IMR-90 (cell line): Measurements from ENCODE around the gene SASH1. TPM values are rescaled to one million over a fixed set of nuclear protein-coding genes. Genes with fewer than 3 reads are reported as not detected.

Experiments used
- ATAC-seq: fragments of 200-7000 bp; cut with Tn5 transposase; 2 replicates; pipeline ENCODE4 v1.9.1; 2020; ENCODE audit warnings: low read depth, mild to moderate bottlenecking, moderate library complexity
- BruUV-seq: library from RNA; stranded (reverse); fragments of 400-500 nt; replicated peaks from 2 replicates; lab custom pipeline; 2021; lab: Mats Ljungman, UMichigan
- CTCF ChIA-PET: fragments of 300-600 bp; formaldehyde crosslinking; extraction: SDS; loops from one replicate; lab custom pipeline; 2021; ENCODE audit warnings: antibody characterized with exemption; lab: Yijun Ruan, JAX
- POLR2A ChIA-PET: fragments of 300-600 bp; sonication (Branson Sonifier 250); formaldehyde crosslinking; loops from one replicate; lab custom pipeline; 2022; ENCODE audit warnings: antibody characterized with exemption; ENCODE audit not compliant: unreplicated experiment; lab: Charles Lee
- DNase-seq: peaks from one replicate; pipeline ENCODE4 v3.0.0; 2013
- H2AFZ ChIP-seq: replicated peaks from 2 replicates; pipeline ENCODE3; 2013; ENCODE audit warnings: low read length, mild to moderate bottlenecking; ENCODE audit not compliant: poor library complexity
- H2AK5ac ChIP-seq: 2 replicates; pipeline ENCODE4 v1.6.1; 2013; ENCODE audit warnings: low read depth, low read length, inconsistent platforms
- H2AK9ac ChIP-seq: replicated peaks from 2 replicates; pipeline ENCODE3; 2013; ENCODE audit warnings: mild to moderate bottlenecking, low read depth, low read length, moderate library complexity; ENCODE audit not compliant: poor library complexity
- H2BK120ac ChIP-seq: 2 replicates; pipeline ENCODE4 v1.6.1; 2013; ENCODE audit warnings: low read depth, low read length, inconsistent platforms
- H2BK15ac ChIP-seq: 3 replicates; pipeline ENCODE4 v1.6.1; 2013; ENCODE audit warnings: low read depth, low read length, inconsistent platforms
- H2BK20ac ChIP-seq: 2 replicates; pipeline ENCODE4 v1.6.1; 2013; ENCODE audit warnings: low read depth, mild to moderate bottlenecking, inconsistent platforms, low read length, moderate library complexity
- H2BK5ac ChIP-seq: 2 replicates; pipeline ENCODE4 v1.6.1; 2013; ENCODE audit warnings: mild to moderate bottlenecking, low read depth, low read length, inconsistent platforms; ENCODE audit not compliant: poor library complexity, severe bottlenecking
- H3K14ac ChIP-seq: replicated peaks from 2 replicates; pipeline ENCODE4 v1.6.1; 2013; ENCODE audit warnings: low read depth, low read length, inconsistent platforms
- H3K18ac ChIP-seq: 2 replicates; pipeline ENCODE4 v1.6.1; 2013; ENCODE audit warnings: low read depth, low read length, control low read depth
- H3K23ac ChIP-seq: 2 replicates; pipeline ENCODE4 v1.6.1; 2013; ENCODE audit warnings: low read depth, low read length, inconsistent platforms
- H3K27ac ChIP-seq: 2 replicates; pipeline ENCODE4 v1.5.1; 2013; ENCODE audit warnings: mild to moderate bottlenecking, control low read depth, low read length; ENCODE audit not compliant: insufficient read depth
- H3K27me3 ChIP-seq: 2 replicates; pipeline ENCODE4 v1.6.1; 2013; ENCODE audit warnings: low read length; ENCODE audit not compliant: control insufficient read depth, insufficient read depth
- H3K36me3 ChIP-seq: 2 replicates; pipeline ENCODE4 v1.6.1; 2013; ENCODE audit warnings: low read length, mixed read lengths; ENCODE audit not compliant: control insufficient read depth, insufficient read depth
- H3K4ac ChIP-seq: 2 replicates; pipeline ENCODE4 v1.6.1; 2013; ENCODE audit warnings: low read depth, low read length, inconsistent platforms
- H3K4me1 ChIP-seq: 2 replicates; pipeline ENCODE4 v1.6.1; 2013; ENCODE audit warnings: low read length, mixed read lengths; ENCODE audit not compliant: control insufficient read depth, insufficient read depth
- H3K4me2 ChIP-seq: 2 replicates; pipeline ENCODE4 v1.6.1; 2013; ENCODE audit warnings: low read depth, mild to moderate bottlenecking, control low read depth, low read length, moderate library complexity
- H3K4me3 ChIP-seq: 2 replicates; pipeline ENCODE4 v1.5.1; 2013; ENCODE audit warnings: low read depth, mild to moderate bottlenecking, control low read depth, low read length, moderate library complexity; ENCODE audit not compliant: insufficient read depth
- H3K56ac ChIP-seq: 2 replicates; pipeline ENCODE4 v1.6.1; 2013; ENCODE audit warnings: low read length, inconsistent platforms; ENCODE audit not compliant: insufficient read depth; ENCODE audit errors: extremely low read depth
- H3K79me1 ChIP-seq, 2 experiments: 2 replicates each; pipeline ENCODE4 v1.6.1; 2013; ENCODE audit warnings: low read length in 2 of 2, inconsistent platforms in 1 of 2, low read depth in 1 of 2
- H3K9ac ChIP-seq: 2 replicates; pipeline ENCODE4 v1.6.1; 2013; ENCODE audit warnings: low read depth, low read length, control low read depth
- H3K9me1 ChIP-seq: 2 replicates; pipeline ENCODE4 v1.6.1; 2013; ENCODE audit warnings: low read length, inconsistent platforms; ENCODE audit not compliant: insufficient read depth
- H3K9me3 ChIP-seq: 2 replicates; pipeline ENCODE4 v1.6.1; 2013; ENCODE audit warnings: low read length; ENCODE audit not compliant: control insufficient read depth, insufficient read depth
- H4K20me1 ChIP-seq: 2 replicates; pipeline ENCODE4 v1.6.1; 2013; ENCODE audit warnings: low read length, inconsistent platforms; ENCODE audit not compliant: insufficient read depth
- H4K5ac ChIP-seq: 2 replicates; pipeline ENCODE4 v1.6.1; 2013; ENCODE audit warnings: mild to moderate bottlenecking, low read depth, low read length, control low read depth
- H4K8ac ChIP-seq, 2 experiments: 2 replicates each; pipeline ENCODE4 v1.6.1; 2013; ENCODE audit warnings: low read depth in 2 of 2, low read length in 2 of 2, control low read depth in 1 of 2, inconsistent platforms in 1 of 2
- H4K91ac ChIP-seq: 2 replicates; pipeline ENCODE4 v1.6.1; 2013; ENCODE audit warnings: low read depth, low read length, inconsistent platforms; ENCODE audit not compliant: insufficient read depth
- BHLHE40 ChIP-seq: fragments of 150-350 bp; IDR thresholded peaks from 2 replicates; pipeline ENCODE4 v1.6.1; 2016; ENCODE audit warnings: mild to moderate bottlenecking, low read depth, low read length
- CEBPB ChIP-seq: IDR thresholded peaks from 2 replicates; pipeline ENCODE4 v1.6.1; 2012; ENCODE audit warnings: low read depth, low read length, improper control_type of control experiment
- CTCF ChIP-seq: conservative IDR thresholded peaks from 2 replicates; pipeline ENCODE4 v1.5.1; 2012; ENCODE audit warnings: mild to moderate bottlenecking, low read depth, low read length, improper control_type of control experiment
- ELK1 ChIP-seq: fragments of 150-350 bp; IDR thresholded peaks from 2 replicates; pipeline ENCODE4 v1.6.1; 2016; ENCODE audit warnings: low read depth, mild to moderate bottlenecking, low read length, moderate library complexity, borderline replicate concordance
- MAFK ChIP-seq: IDR thresholded peaks from 2 replicates; pipeline ENCODE4 v1.6.1; 2012; ENCODE audit warnings: low read depth, low read length, improper control_type of control experiment
- MAZ ChIP-seq: IDR thresholded peaks from 2 replicates; pipeline ENCODE4 v1.6.1; 2012; ENCODE audit warnings: low read depth, mild to moderate bottlenecking, low read length, improper control_type of control experiment, moderate library complexity, borderline replicate concordance
- MXI1 ChIP-seq: IDR thresholded peaks from 2 replicates; pipeline ENCODE4 v1.6.1; 2012; ENCODE audit warnings: low read depth, mild to moderate bottlenecking, low read length, moderate library complexity, borderline replicate concordance
- NFE2L2 ChIP-seq: fragments of 150-350 bp; IDR thresholded peaks from 2 replicates; pipeline ENCODE4 v1.6.1; 2016; ENCODE audit warnings: low read depth, mild to moderate bottlenecking, low read length
- RCOR1 ChIP-seq: IDR thresholded peaks from 2 replicates; pipeline ENCODE4 v1.6.1; 2012; ENCODE audit warnings: mild to moderate bottlenecking, low read length, improper control_type of control experiment; ENCODE audit not compliant: insufficient replicate concordance
- RFX5 ChIP-seq: IDR thresholded peaks from 2 replicates; pipeline ENCODE4 v1.8.0; 2012; ENCODE audit warnings: low read depth, mild to moderate bottlenecking, low read length, moderate library complexity
- SMC3 ChIP-seq: fragments of 150-350 bp; IDR thresholded peaks from 2 replicates; pipeline ENCODE4 v1.6.1; 2016; ENCODE audit warnings: low read depth, mild to moderate bottlenecking, antibody characterized with exemption, low read length, moderate library complexity
- USF2 ChIP-seq: fragments of 150-350 bp; IDR thresholded peaks from 2 replicates; pipeline ENCODE4 v1.6.1; 2017; ENCODE audit warnings: mild to moderate bottlenecking, antibody characterized with exemption, low read length, low read depth
- WGBS, 2 experiments: methylation state at CpG; one replicate each; pipeline versions ENCODE4 v1.1.5 to v1.1.7; 2013; ENCODE audit warnings: missing lambda C conversion rate in 2 of 2; ENCODE audit not compliant: insufficient read length in 1 of 2; ENCODE audit errors: extremely low coverage in 2 of 2; 5-methylcytosine and 5-hydroxymethylcytosine counted together
- dilution Hi-C: fragments of 300-500 bp; cut with HindIII; formaldehyde crosslinking; loops from one replicate; pipeline ENCODE4 v1.14.3; 2018; ENCODE audit warnings: low sequenced_read_pairs; ENCODE audit not compliant: unreplicated experiment
- in situ Hi-C: fragments of 300-500 bp; cut with MboI; formaldehyde crosslinking; loops from 3 replicates; pipeline ENCODE4 v1.14.3; 2019; ENCODE audit warnings: low sequenced_read_pairs, inconsistent platforms, mixed read lengths
- intact Hi-C: fragments of 100-400 bp; cut with micrococcal nuclease; formaldehyde crosslinking; loops from 2 replicates; pipeline ENCODE4 v1.10.0; 2022
- polyA plus RNA-seq, 3 experiments: library from polyadenylated mRNA; depleted of rRNA; stranded (reverse); fragments of >200 nt; gene quantifications; 2 replicates each; pipeline ENCODE4 v1.2.3, GENCODE V29; 2012; ENCODE audit warnings: low replicate concordance in 1 of 3
- total RNA-seq: library from RNA; depleted of rRNA; stranded (reverse); fragments of >200 nt; gene quantifications from 2 replicates; pipeline ENCODE4 v1.2.3, GENCODE V29; 2012

The SASH1 gene
- total and polyA plus RNA-seq, 2 of the 4 experiments (the other 2 are of a cell fraction), result 11.6 to 16.5 TPM

- H3K27ac ChIP-seq, result no peak overlapping the region; the same call in 1 of the 2 replicates
- H2BK20ac ChIP-seq, result peak overlapping the region; percentile 58
- no peaks in the 10 kb centered on the region for H3K27me3 ChIP-seq
- H3K9me1 ChIP-seq, result peaks cover 16% of the 10 kb centered on the region
- peak overlapping the region; percentile 27 for H3K14ac ChIP-seq
- H3K9me3 ChIP-seq, result no peaks in the 10 kb centered on the region
- POLR2A ChIA-PET, result no interaction called here
- in situ Hi-C loops (loop anchor here (10.0 kb wide), 1 partner anchor 959 kb away; the partner anchor contains the start of gene SAMD5), intact Hi-C loops (loop anchor here (1.0 to 5.0 kb wide), 7 partner anchors 56 to 1072 kb away; partner anchors contain the start of gene SAMD5), dilution Hi-C loops (no loop called here)
- peak overlapping the region; percentile 0; the same call in 1 of the 2 replicates for H4K5ac ChIP-seq
- DNase-seq (peak; percentile 4), ATAC-seq (no peak)
- H4K91ac ChIP-seq, result peak overlapping the region; percentile 58; the same call in 1 of the 2 replicates
- no peaks in the 10 kb centered on the region for H3K36me3 ChIP-seq
- H3K79me1 ChIP-seq, result peaks cover 12 to 52% of the 10 kb centered on the region in 2 experiments
- H3K4me2 ChIP-seq, result no peak overlapping the region
- H3K9ac ChIP-seq, result 0 out of 2 replicates have a peak overlapping the region, but pooled peaks have one; percentile 3
- peak overlapping the region; percentile 80 for H2AK5ac ChIP-seq
- no CpG with 5 or more reads among the region's 2 CpGs for WGBS, 2 experiments
- H2BK5ac ChIP-seq, result peak overlapping the region; percentile 25
- no peak overlapping the region for H3K4me3 ChIP-seq
- peak overlapping the region; percentile 66 for H3K4ac ChIP-seq
- H3K23ac ChIP-seq, result no peak overlapping the region
- no TSS peak for BruUV-seq
- peaks cover 19% of the 10 kb centered on the region for H3K4me1 ChIP-seq
- H2BK15ac ChIP-seq, result peak overlapping the region; percentile 94; the same call in 2 of the 3 replicates
- TF ChIP-seq USF2 (no peak), CEBPB (no peak), MAFK (no peak), RCOR1 (no peak), BHLHE40 (no peak), RFX5 (no peak), CTCF (no peak), NFE2L2 (no peak), MAZ (no peak), ELK1 (no peak), MXI1 (no peak), SMC3 (no peak)
- H4K20me1 ChIP-seq, result no peaks in the 10 kb centered on the region
- no peak overlapping the region for H3K56ac ChIP-seq
- no peak overlapping the region for H2AK9ac ChIP-seq
- peak overlapping the region; percentile 78 for H2BK120ac ChIP-seq
- H3K18ac ChIP-seq, result peak overlapping the region; percentile 34; the same call in 1 of the 2 replicates
- no peak overlapping the region for H2AFZ ChIP-seq
- CTCF ChIA-PET, result interaction anchor here (0.7 to 1.8 kb wide), 5 partner anchors 65 to 217 kb away, joined by 3 to 4 read pairs (median 3); no protein-coding TSS in a partner anchor
- peak overlapping the region; percentile 64 to 74; a peak in 2 of 4 replicates for H4K8ac ChIP-seq
Observed at GRCh38 chr6:148463671-148464070, 121.0 kb downstream of the SASH1 start.
